Stimulated activated CD8-positive, alpha-beta memory T cell treated with anti-CD3 and anti-CD28 coated beads, Interleukin-2, amount 100 ng/mL, for 1 hour (primary cell): ENCODE results near the gene CDYL2.

ENCODE experiments used
- DNase-seq, 2 donors: peaks; one replicate each; pipeline ENCODE4 v3.0.0-alpha.2; 2020; ENCODE audit warnings: low read depth in 2 of 2

Gene CDYL2

DNA sequence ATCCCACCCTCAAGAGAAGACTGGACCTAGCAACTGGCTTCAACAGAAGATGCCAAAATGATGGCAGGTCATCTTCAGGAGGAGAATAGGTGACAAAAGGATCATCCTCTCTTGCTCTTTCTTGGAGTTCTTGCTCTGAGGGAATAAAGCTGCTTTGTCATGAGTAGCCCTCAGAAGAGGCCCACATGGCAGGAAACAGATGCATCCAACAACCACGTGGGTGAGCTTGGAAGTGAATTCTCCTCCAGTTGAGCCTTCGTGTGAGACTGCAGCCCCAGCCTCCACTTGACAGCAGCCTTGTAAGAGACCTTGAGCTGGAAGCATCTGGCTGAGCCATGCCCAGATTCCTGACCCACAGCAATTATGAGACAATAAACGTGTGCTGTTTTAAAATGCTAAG lies 176.1 kb downstream of the CDYL2 start:
- DNase-seq: no peak

DNA sequence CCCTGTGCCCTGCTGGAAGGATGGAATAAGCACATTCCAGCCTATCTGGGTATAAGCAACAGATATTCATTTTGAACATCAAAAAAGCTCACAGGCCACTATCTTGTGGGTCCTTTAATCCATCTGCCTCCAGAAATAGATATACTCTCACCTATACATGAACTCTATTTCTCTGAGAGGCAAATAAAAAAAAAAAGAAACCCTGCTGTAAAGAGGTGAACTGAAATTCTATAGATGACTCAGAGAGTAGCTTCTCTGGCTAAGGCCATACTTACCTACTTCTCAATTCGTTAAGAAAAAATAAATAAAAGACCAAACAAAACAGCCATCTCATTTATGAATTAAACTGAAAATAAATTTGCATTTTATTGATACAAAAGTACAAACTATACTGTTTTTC lies 177.3 kb downstream of the CDYL2 start:
- DNase-seq: no peak

DNA sequence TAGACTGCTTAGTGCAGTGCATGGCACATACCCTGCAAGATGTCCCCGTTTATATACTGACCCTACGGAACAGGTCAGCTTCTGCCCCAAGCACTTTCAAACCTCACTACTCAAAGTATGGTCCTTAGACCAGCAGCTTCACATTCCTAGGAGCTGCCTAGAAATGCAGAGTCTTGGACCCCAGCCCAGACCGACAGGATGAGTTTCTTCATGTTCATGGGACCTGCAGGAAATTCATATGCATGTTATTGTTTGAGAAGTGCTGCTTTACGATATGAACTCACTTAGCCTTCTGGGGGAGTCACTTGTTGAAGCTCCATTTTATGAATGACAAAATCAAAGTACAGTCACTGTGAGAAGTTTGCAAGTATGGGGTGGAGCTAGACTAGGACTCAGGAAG lies 181.0 kb downstream of the CDYL2 start:
- no peak for DNase-seq

DNA sequence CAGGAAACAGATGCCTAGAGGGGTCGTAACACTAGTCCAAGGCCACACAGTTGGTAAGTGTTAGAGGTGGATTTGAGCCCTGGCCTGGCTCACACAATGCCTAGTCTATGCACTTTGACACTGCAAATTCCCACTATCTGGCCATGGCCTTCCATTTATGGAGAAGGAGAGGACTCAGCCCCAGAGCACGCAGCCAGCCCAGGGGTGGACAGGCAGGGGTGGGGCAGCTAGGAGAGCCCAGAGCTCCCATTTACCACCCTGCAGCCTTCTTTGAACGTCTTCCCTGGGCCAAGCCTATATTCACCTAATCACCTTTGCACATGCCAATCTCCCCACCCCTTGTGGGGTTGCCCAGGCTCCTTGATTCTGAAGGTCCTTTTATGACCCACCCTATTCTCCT lies 182.4 kb downstream of the CDYL2 start:
- no peak for DNase-seq

DNA sequence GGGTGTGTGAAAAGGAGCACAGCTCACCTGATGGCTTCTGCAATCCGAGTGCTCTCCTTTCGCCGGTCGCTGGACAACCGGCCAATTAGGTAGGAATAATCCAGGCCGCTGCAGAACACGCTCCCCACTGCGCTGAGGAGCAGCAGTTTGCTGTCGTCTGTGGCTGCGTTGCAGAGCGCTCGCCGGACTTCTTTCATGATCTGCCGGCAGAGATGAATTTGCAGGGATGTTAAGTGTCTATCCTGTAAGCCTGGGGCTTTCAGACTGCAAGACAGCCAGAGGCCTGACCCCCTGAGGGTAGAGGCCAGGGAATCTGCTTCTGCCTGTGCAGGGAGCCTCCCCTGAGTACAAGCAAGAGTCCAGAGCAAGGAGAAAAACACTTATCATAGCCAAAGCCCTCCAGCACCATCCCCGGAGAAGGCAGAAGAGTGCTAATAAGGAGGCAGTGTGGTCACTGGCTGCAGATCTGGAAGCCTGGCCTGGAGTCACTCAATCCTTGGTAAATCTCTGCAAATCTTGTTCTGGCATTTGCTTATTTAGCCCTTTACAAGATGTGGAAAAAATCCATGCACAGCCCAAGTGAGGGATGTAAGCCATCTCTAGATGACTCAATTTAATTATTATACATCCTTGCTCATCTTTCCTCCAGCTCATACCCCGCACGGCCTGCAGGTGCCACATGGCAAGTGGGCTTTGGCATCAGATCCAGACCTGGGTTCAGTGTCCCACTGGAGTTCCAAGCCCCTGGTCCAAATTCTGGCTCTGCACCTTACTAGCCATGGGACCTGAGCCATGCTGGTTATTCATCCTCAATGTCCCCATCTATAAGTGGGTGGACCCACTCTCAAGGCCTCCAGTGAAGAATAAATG lies 183.4 kb downstream of the CDYL2 start:
- DNase-seq: no peak

DNA sequence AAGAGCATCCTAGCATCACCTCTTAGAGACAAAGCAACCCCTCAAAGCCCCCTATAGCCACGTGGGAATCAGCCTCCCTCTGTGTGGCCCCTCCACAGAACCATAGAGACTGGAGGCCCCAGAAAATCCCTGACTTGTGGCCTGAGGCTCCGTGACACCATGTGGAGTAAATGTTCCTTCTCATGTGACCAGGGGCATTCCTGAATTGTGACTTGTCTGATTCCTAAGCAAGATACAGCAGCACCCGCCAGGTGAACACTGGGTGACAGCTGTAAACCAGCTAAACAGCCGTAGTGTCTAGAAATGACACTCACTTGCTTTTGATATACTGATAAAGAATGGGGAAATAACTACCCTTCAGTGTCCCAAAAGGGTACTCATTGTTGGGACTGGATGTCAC lies 184.6 kb downstream of the CDYL2 start:
- DNase-seq: no peak

DNA sequence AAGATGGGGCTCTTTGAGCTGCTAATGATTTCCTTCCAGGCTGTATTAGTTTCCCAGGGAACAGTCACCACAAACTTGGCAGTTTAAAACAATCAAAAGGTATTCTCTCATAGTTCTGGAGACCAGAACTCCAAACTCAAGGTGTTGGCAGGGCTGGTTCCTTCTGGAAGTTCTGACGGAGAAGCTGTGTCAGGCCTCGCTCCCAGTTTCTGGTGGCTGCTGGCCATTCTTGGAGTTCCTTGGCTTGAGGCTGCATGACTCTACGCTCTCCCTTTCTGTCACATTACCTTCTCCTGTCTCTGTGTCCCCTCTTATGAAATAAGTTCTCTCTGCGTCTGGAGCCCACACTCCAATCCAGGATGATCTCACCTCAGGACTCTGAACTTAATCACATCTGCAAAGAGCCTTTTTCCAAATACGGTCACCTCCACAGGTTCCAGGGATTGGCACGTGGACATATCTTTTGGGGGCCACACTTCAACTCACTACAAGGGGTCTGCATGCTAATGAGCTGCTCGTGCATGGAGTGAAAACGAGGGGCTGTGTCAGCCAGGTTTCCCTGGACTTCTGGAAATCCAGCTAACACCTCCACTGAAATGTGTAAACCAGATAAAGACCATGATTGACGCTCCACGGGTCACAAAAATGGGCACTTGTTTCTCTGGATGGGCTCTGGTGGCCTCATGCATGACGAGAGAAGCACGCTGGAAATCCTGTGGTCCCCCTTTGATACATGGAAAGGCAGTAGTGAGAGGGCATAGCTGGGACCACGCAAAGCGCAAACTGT lies 185.3 kb downstream of the CDYL2 start:
- no peak for DNase-seq

DNA sequence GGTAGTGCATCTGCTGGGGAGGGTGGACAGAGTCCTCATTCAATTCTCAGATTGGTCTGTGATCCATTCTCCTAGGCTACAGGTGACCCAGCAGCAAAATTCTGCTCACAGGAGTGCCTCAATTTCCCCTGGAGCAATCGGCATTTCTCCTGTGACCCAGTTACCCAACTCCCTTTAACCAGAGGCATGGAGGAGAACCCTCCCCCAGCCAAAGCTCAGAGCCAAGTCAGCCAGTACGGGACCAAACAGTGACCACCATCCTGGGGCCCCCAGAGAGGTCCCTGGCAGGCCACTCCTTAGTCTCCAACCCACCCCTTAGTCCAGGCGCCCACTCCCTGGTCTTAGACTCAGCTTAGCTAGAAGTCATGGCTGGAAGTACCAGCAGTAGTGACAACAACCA lies 188.0 kb downstream of the CDYL2 start:
- no peak for DNase-seq

DNA sequence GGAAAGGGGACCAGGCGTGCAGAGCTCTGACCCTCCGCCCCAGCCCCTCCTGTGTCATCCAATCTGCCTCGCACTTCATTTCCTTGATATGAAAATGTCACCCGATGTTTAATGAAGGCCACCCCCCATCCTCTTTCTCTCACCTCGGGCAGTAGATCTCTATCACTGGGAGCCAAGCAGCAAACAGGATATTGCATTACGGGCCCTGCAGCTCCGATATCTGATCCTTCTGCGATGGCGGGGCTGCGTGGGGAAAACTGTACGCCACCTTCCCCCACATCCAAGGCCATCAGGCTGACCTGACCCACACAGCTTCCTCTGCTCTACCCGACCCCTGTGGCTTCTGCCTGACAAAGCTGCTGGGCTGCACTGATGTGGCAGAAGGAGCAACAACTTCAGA lies 188.7 kb downstream of the CDYL2 start:
- DNase-seq: no peak

DNA sequence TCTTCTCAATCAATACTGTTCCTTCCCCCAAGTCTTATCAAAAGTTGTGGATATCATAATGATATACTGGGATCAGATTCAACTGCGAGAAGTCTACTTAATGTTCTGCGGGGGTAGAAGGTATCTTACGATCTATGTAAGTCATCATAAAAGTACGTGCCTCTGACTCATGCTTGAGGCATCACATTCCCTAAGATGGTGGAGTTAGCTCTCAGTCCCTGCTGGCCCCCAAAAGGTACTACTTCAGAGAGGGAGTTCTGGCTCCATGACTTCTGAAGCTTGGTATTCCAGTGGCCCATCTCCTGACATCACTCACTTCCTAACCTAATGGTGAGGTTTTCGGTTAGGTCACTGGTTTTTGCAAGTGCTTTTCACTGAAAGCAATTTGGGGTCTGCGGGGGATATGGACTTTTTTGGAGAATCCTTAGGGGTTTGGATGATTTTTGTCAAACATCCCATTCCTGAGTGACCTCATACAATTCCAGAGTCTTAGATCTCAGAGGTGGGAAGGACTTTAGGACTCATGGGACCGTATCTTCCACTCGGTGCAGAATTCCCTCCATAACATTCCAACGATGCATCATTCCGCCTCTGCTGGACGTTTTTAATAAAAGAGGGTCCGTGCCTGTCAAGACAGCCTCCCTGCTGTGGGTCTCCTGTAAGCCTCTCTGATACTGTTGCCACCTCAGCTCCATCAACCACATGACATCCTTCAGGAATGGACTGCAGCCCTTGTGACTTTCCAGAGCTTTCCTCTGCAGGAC lies 189.3 kb downstream of the CDYL2 start:
- no peak for DNase-seq

DNA sequence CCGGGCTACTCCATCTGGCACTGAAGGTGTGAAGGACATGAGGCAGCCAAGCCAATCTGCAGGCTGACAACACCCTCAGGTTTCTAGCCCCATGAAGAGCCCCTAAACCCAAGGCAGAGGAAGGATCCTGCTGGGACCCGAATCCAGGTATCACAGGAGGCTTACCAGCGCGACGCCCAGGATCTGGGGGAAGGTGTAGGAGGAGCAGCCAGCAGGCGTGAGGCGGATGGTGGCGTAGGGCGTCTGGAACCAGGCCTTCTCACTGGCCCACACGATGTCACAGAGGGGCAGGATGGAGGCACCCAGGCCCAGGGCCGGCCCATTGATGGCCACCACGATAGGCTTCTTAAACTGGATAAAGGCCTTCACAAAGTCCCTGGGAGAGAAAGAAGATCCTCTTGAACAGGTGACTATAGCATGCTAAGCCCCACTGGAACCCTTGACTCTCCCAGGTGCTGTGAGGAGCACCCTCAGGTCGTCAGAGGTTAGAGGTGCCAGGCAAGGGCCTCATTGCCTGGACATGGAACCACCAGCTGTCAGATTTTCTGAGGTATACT lies 191.9 kb downstream of the CDYL2 start:
- DNase-seq: no peak

DNA sequence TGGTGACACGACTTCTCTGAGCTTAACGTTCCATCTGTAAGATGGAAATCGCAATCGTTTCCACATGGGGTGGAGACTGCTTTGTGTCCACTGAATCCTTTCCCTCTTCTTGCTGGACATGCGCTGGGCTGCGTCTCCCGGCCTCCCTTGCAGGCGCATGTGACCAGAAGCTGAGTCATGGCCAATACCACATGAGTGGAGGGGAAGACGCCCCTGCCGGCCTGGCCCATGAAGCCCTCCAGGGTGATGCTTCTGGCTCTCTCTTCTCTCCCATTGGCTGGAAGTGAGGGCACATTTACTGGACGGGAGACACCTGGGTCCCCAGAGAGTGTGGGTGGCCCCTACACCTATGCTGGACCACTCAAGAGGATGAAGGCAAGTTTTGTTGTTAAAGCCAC lies 192.5 kb downstream of the CDYL2 start:
- DNase-seq: no peak

DNA sequence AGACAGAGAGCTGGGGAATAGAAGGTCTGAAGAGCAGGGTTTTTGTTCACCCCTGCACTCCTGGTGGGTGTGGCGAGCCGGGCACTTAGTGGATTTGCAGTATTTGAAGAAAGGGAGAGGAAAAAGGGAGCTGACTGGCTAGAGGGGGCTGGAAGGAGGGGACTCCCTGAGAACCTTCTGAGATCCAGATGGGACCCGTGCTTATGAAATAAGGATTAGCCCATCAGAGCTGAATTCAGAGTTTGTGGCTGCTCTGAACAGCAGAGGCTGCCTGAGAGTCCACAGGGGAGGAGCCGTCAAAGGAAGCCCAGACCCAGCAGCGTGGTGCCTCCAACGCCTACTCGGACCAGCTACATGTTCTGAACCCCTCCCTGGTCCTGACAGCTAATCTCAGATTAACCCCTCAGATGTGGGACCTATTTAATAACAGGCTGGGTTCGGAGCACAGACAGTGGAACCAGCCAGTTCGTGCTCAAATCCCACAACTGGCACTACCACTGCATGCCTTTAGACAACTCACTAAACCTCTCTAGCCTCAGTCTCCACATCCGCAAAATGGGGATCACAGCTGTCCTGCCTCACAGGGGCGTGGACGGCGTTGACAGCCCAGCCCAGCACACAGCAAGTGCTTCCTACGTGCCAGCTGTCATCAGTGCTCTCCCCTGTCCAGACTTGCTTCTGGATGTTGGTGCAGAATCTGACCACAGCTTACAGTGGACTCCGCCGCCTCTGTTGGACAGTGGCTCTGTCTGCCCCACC lies 193.0 kb downstream of the CDYL2 start:
- no peak for DNase-seq

DNA sequence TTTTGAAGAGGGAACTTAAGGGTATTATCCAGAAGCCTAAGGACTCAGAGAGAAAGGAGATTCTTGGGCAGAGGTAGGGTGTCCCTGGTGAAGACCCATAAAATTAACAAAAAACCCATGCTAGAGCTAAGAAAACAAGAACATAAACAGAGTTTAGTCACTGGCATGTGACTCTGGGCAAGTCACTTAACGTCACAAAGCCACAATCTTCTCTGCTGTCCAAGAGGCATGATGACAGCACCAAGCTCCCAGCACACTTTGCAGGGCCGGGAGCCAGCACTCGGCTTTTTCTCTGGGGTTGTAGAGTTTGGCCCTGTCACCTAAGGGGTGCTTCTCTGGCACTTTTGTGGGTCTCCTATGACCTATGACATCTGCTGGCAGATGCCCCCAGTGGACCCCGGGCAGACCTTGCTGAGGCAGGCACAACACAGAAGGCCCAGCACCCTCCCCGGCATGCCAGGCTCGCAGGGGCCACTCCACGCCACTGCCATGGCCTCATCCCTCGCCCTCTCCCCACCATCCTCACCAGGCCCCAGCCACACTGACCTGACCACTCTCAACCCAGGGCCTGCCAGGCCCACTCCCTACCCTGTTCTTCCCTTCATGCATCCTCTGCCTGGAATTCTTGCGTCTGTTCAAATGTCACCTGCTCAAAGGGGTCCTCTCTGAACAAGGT lies 193.8 kb downstream of the CDYL2 start:
- DNase-seq: no peak

DNA sequence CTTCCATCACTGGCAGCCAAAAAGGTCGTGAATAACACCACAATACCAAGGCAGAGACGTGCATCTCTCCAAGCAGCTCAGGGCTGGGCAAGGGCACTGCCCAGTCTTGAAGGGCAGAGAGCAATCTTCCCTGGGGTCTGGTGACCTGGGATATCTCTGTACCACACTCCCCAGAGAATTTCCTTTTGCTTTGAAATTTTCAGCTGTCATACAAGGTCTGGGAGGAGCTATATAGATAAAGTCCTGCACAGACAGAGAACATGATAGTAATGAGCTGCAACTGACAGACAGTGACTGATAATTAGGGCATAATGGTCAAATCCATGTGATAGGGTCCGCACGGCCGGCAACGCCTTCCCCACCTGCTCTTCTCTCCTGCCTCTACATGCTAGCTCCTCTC lies 195.5 kb downstream of the CDYL2 start:
- DNase-seq: no peak

DNA sequence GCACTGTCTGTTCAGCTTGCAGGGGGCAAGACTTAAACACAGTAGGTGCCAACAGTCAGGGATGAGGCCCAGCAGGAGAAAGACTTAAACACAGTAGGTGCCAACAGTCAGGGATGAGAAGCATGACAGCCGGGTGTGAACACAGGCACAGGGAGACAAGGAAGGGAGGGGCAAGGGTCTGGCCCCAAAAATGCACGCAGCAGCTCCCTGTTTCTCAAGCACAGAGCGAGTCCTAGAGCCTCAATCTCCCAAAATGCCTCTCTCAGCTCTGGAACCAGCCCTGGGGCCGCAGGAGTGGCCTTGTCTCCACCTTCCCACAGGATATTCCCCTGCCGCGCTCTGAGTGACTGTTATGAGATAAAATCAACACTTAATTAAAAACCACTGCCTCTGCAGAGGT lies 197.2 kb downstream of the CDYL2 start:
- no peak for DNase-seq

DNA sequence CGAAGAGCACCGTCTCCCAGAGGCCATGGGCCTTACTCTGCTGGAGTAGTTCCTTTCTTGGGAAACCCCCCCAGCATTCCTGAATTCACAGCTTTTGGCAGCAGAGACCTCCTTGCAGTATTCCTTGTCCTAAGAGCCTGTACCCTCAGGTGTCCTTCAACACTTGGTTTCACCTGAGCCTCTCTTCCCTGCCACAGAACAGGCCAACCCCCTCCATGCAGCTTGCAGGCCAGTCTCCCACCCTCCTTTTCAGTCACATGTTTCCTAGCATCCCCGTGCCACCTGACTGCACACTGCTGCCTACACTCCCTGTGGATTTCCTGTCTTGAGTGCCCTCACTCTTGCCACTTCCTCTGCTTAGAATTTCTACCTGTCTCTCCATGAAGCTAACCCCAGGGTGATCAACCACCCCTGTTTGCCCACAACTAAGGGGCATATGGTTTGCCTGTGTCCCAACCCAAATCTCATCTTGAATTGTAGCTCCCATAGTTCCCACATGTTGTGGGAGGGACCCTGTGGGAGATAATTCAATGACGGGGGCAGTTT lies 198.1 kb downstream of the CDYL2 start:
- DNase-seq: no peak

DNA sequence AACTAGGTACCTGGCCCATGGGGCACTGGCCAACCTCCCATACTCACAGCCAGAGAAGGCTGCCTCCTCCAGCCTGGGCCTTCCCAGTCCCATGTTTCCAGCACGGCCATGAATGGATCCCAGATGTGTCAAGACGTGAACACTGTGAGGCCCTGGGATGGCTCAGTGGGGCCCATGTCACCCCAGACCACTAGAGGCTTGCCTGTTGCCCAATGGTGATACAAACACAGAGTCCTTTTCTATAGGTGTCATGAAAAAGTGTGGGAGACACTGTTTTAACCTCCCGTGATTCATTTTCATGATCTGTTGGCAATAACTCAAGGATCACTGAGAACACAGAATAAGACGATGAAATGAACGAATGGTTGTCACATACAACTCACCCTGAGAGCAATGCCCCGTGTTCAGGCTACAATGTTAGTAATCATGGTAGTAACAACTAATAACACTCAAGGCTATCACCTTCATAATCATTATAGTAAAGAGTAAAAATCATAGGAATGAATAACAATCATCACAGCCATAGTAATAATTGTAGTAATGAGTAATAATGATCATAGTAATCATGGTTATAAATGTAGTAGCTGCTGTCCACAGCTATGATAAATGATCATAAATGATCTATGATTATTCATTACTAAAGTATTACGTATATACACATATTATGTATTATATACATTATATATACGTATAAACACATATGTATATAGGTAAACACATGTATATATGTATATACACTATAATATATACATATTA lies 199.6 kb downstream of the CDYL2 start:
- no peak for DNase-seq

DNA sequence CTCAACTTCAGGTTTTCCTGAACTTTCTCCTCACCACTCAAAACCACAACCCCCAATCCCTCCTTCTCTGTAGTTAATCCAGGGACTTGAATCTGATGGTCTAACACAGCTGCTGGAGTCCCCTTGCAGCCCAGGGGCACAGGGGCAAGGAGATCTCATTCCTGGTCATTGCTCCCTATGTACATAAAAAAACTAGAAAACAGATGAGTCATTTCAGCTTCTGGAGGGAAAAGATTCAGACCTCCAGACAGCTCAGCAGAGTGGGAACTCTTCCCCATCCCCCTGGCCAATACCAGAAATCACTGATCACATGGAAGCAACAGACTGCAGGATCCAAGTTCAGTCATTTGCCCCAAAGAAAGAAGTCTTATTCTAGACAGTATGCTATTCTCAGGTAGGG lies 201.5 kb downstream of the CDYL2 start:
- DNase-seq: no peak

DNA sequence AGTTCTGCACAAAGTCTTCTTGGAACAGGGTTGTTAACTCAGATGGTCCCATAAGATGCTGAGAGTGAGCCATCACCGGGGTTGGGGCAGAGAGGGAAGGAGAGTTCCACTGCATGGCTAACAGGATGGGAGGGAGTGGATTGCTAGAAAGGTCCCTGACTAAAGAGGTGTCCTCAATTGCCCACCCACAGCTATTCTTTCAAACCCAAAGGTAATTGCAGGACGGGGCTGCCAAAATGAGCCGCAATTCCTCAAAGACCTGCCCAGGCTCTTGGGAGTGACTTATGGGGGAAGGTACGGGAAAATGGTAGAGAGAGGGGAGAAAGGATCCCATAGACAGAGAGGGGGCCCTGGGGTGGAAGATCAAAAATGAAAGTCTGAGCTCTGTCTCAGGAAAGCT lies 203.2 kb downstream of the CDYL2 start:
- DNase-seq: no peak
